ENCODE measurements around the gene RPH3AL.

Gene RPH3AL

GRCh38 chr17:304461-304860 lies 48.1 kb downstream of the RPH3AL start:
- Histone ChIP-seq H3K4me1 (ENCODE audit: control insufficient read depth in 2 of 2, insufficient read depth in 1 of 2, low read depth in 1 of 2, low read length in 2 of 2) (peaks cover 23 to 28% of the 10 kb centered on the region in 2 donors), H3K9me3 (replicated peaks in 1 of 2; ENCODE audit: control insufficient read depth in 2 of 2, insufficient read depth in 1 of 2, low read depth in 1 of 2, low read length in 2 of 2) (no peaks in the 10 kb centered on the region), H3K9ac (ENCODE audit: low read depth, low read length, poor library complexity) (no peak overlapping the region), H2BK5ac (ENCODE audit: low read length) (no peak overlapping the region), H2AK5ac (ENCODE audit: low read depth, low read length) (no peak overlapping the region), H3K79me1 (ENCODE audit: low read depth, low read length) (no peaks in the 10 kb centered on the region), H3K4me2 (ENCODE audit: insufficient read depth, low read length, poor library complexity, severe bottlenecking) (no peak overlapping the region), H3K4ac (ENCODE audit: low read length) (no peak overlapping the region), H3K23ac (ENCODE audit: low read depth, low read length, poor library complexity) (no peak overlapping the region), H3K18ac (ENCODE audit: low read length) (peak overlapping the region; percentile 86), H4K91ac (ENCODE audit: low read depth, low read length, poor library complexity) (no peak overlapping the region), H4K8ac (ENCODE audit: low read depth, low read length) (no peak overlapping the region), H2BK120ac (ENCODE audit: low read depth, low read length) (no peak overlapping the region), H3K36me3 (replicated peaks in 1 of 2; ENCODE audit: control insufficient read depth in 2 of 2, insufficient read depth in 2 of 2, low read length in 2 of 2) (no peaks in the 10 kb centered on the region), H3K4me3 (ENCODE audit: low read length in 2 of 2) (no peak overlapping the region), H3K14ac (ENCODE audit: low read length) (no peak overlapping the region), H2AFZ (ENCODE audit: low read length) (peak overlapping the region; percentile 54), H2BK15ac (ENCODE audit: low read length) (peak overlapping the region; percentile 11), H3K27ac (replicated peaks; ENCODE audit: low read length) (peak overlapping the region; percentile 32), H2BK12ac (ENCODE audit: low read length) (no peak overlapping the region), H3K27me3 (ENCODE audit: control insufficient read depth in 3 of 3, insufficient read depth in 3 of 3, low read depth in 1 of 3, low read length in 3 of 3) (no peaks in the 10 kb centered on the region)
- no CpG with 5 or more reads among the region's 10 CpGs for WGBS, 2 donors (ENCODE audit: extremely low coverage in 2 of 2, insufficient read length in 2 of 2, insufficient replicate concordance in 1 of 2)
- DNase-seq (ENCODE audit: low spot score): peak; percentile 44

DNA sequence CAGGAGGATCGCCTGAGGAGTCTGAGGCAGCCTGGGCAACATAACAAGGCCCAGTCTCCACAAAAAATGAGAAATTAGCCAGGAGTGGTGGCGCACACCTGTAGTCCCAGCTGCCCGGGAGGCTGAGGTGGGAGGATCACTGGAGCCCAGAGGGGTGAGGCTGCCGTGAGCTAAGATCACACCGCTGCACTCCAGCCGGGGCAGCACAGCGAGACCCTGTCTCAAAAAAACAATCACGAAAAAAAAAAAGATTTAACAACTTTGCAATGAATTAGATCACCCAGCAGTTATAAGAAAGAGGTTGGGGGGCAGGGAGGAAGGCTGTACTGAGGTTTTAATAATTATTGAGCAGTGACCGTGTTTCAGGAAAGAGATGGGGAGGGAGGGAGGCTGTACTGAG lies 49.4 kb downstream of the RPH3AL start:
- Histone ChIP-seq H3K4me2 (ENCODE audit: insufficient read depth, low read length, poor library complexity, severe bottlenecking) (no peak overlapping the region), H3K36me3 (replicated peaks in 1 of 2; ENCODE audit: control insufficient read depth in 2 of 2, insufficient read depth in 2 of 2, low read length in 2 of 2) (no peaks in the 10 kb centered on the region), H3K79me1 (ENCODE audit: low read depth, low read length) (no peaks in the 10 kb centered on the region), H3K27me3 (ENCODE audit: control insufficient read depth in 3 of 3, insufficient read depth in 3 of 3, low read depth in 1 of 3, low read length in 3 of 3) (no peaks in the 10 kb centered on the region), H3K27ac (replicated peaks; ENCODE audit: low read length) (no peak overlapping the region), H4K8ac (ENCODE audit: low read depth, low read length) (no peak overlapping the region), H3K14ac (ENCODE audit: low read length) (no peak overlapping the region), H2AFZ (ENCODE audit: low read length) (no peak overlapping the region), H3K4ac (ENCODE audit: low read length) (no peak overlapping the region), H3K18ac (ENCODE audit: low read length) (no peak overlapping the region), H3K9me3 (replicated peaks in 1 of 2; ENCODE audit: control insufficient read depth in 2 of 2, insufficient read depth in 1 of 2, low read depth in 1 of 2, low read length in 2 of 2) (no peaks in the 10 kb centered on the region), H2BK15ac (ENCODE audit: low read length) (no peak overlapping the region), H3K4me3 (ENCODE audit: low read length in 2 of 2) (no peak overlapping the region), H3K23ac (ENCODE audit: low read depth, low read length, poor library complexity) (no peak overlapping the region), H3K4me1 (ENCODE audit: control insufficient read depth in 2 of 2, insufficient read depth in 1 of 2, low read depth in 1 of 2, low read length in 2 of 2) (peaks cover 17 to 19% of the 10 kb centered on the region in 2 donors), H4K91ac (ENCODE audit: low read depth, low read length, poor library complexity) (no peak overlapping the region), H2BK5ac (ENCODE audit: low read length) (no peak overlapping the region), H2BK12ac (ENCODE audit: low read length) (no peak overlapping the region), H2AK5ac (ENCODE audit: low read depth, low read length) (no peak overlapping the region), H3K9ac (ENCODE audit: low read depth, low read length, poor library complexity) (no peak overlapping the region), H2BK120ac (ENCODE audit: low read depth, low read length) (no peak overlapping the region)
- no CpG with 5 or more reads among the region's 9 CpGs for WGBS, 2 donors (ENCODE audit: extremely low coverage in 2 of 2, insufficient read length in 2 of 2, insufficient replicate concordance in 1 of 2)
- no peak for DNase-seq (ENCODE audit: low spot score)

DNA sequence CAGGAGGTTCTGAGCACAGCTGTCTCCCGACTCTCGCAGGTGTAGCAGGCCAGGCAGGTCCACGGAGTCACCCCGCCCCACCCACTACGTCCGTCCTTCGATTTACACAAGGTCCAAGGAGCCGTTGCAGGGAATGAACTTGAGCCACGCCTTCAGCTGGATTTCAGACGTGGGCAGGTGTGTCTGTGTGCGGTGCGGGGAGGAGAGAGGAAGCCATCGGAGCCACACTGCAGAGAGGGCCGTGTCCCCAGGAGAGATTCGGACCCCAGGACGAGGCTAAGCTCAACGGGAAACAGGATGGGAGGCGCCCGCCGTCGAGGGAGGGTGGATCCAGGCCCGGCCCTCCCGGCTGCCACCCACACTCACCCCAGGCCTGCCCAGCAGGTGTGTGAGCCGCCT lies 50.3 kb downstream of the RPH3AL start:
- Histone ChIP-seq H3K4me3 (ENCODE audit: low read length in 2 of 2) (no peak overlapping the region), H2AK5ac (ENCODE audit: low read depth, low read length) (peak overlapping the region; percentile 12), H3K18ac (ENCODE audit: low read length) (no peak overlapping the region), H3K4ac (ENCODE audit: low read length) (no peak overlapping the region), H3K79me1 (ENCODE audit: low read depth, low read length) (no peaks in the 10 kb centered on the region), H3K27ac (replicated peaks; ENCODE audit: low read length) (no peak overlapping the region), H2BK15ac (ENCODE audit: low read length) (no peak overlapping the region), H2BK120ac (ENCODE audit: low read depth, low read length) (no peak overlapping the region), H2AFZ (ENCODE audit: low read length) (no peak overlapping the region), H2BK5ac (ENCODE audit: low read length) (no peak overlapping the region), H2BK12ac (ENCODE audit: low read length) (no peak overlapping the region), H3K9ac (ENCODE audit: low read depth, low read length, poor library complexity) (no peak overlapping the region), H3K27me3 (ENCODE audit: control insufficient read depth in 3 of 3, insufficient read depth in 3 of 3, low read depth in 1 of 3, low read length in 3 of 3) (no peaks in the 10 kb centered on the region), H3K4me1 (ENCODE audit: control insufficient read depth in 2 of 2, insufficient read depth in 1 of 2, low read depth in 1 of 2, low read length in 2 of 2) (peaks cover 11% of the 10 kb centered on the region in 2 donors), H3K4me2 (ENCODE audit: insufficient read depth, low read length, poor library complexity, severe bottlenecking) (no peak overlapping the region), H3K9me3 (replicated peaks in 1 of 2; ENCODE audit: control insufficient read depth in 2 of 2, insufficient read depth in 1 of 2, low read depth in 1 of 2, low read length in 2 of 2) (no peaks in the 10 kb centered on the region), H4K91ac (ENCODE audit: low read depth, low read length, poor library complexity) (no peak overlapping the region), H4K8ac (ENCODE audit: low read depth, low read length) (no peak overlapping the region), H3K14ac (ENCODE audit: low read length) (no peak overlapping the region), H3K23ac (ENCODE audit: low read depth, low read length, poor library complexity) (peak overlapping the region; percentile 8), H3K36me3 (replicated peaks in 1 of 2; ENCODE audit: control insufficient read depth in 2 of 2, insufficient read depth in 2 of 2, low read length in 2 of 2) (no peaks in the 10 kb centered on the region)
- WGBS, 2 donors (ENCODE audit: extremely low coverage in 2 of 2, insufficient read length in 2 of 2, insufficient replicate concordance in 1 of 2): no CpG with 5 or more reads among the region's 24 CpGs
- no peak for DNase-seq (ENCODE audit: low spot score)

DNA sequence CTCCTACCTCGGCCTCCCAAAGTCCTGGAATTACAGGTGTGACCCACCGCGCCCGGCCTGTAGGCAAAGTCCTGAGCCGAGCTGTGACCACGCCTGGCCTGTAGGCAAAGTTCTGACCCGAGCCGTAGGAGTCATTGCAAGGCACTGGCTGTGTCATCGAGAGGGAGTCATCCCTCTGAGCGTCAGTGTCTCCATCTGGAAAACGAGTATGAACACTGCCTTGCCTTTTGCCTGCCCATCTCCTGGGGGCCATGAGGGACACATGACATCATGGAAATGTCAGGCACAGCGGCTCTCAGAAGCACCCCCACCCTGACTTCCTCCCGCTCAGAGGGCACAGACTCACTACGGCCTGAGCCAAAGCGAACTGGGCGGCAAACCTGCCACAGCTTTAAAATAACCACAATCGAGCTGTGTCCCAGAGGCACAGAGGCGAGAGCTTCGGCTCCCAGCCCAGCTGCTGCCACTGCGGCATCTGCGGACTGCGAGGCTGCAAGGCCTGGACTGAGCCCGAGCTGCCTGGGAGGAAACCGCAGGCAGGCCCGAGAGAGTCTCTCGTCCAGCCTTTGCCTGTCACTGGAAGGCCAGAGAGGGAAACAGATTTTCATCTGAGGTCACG lies 50.8 kb downstream of the RPH3AL start:
- no peak overlapping the region for H3K9ac ChIP-seq (ENCODE audit: low read depth, low read length, poor library complexity)
- peak overlapping the region; percentile 20 for H3K18ac ChIP-seq (ENCODE audit: low read length)
- peak overlapping the region; percentile 42 for H3K4ac ChIP-seq (ENCODE audit: low read length)
- no peak for DNase-seq (ENCODE audit: low spot score)
- peaks cover 9 to 10% of the 10 kb centered on the region in 2 donors for H3K4me1 ChIP-seq (ENCODE audit: control insufficient read depth in 2 of 2, insufficient read depth in 1 of 2, low read depth in 1 of 2, low read length in 2 of 2)
- no peak overlapping the region for H4K8ac ChIP-seq (ENCODE audit: low read depth, low read length)
- no peaks in the 10 kb centered on the region for H3K9me3 ChIP-seq (replicated peaks in 1 of 2; ENCODE audit: control insufficient read depth in 2 of 2, insufficient read depth in 1 of 2, low read depth in 1 of 2, low read length in 2 of 2)
- H2AFZ ChIP-seq (ENCODE audit: low read length): no peak overlapping the region
- no CpG with 5 or more reads among the region's 27 CpGs for WGBS, 2 donors (ENCODE audit: extremely low coverage in 2 of 2, insufficient read length in 2 of 2, insufficient replicate concordance in 1 of 2)
- H3K23ac ChIP-seq (ENCODE audit: low read depth, low read length, poor library complexity): peak overlapping the region; percentile 8
- no peaks in the 10 kb centered on the region for H3K36me3 ChIP-seq (replicated peaks in 1 of 2; ENCODE audit: control insufficient read depth in 2 of 2, insufficient read depth in 2 of 2, low read length in 2 of 2)
- no peak overlapping the region for H2BK120ac ChIP-seq (ENCODE audit: low read depth, low read length)
- H2BK5ac ChIP-seq (ENCODE audit: low read length): no peak overlapping the region
- H4K91ac ChIP-seq (ENCODE audit: low read depth, low read length, poor library complexity): no peak overlapping the region
- H3K27me3 ChIP-seq (ENCODE audit: control insufficient read depth in 3 of 3, insufficient read depth in 3 of 3, low read depth in 1 of 3, low read length in 3 of 3): no peaks in the 10 kb centered on the region
- H3K14ac ChIP-seq (ENCODE audit: low read length): no peak overlapping the region
- no peak overlapping the region for H3K27ac ChIP-seq (replicated peaks; ENCODE audit: low read length)
- no peak overlapping the region for H3K4me3 ChIP-seq (ENCODE audit: low read length in 2 of 2)
- peak overlapping the region; percentile 12 for H2AK5ac ChIP-seq (ENCODE audit: low read depth, low read length)
- H3K79me1 ChIP-seq (ENCODE audit: low read depth, low read length): no peaks in the 10 kb centered on the region
- no peak overlapping the region for H2BK12ac ChIP-seq (ENCODE audit: low read length)
- no peak overlapping the region for H3K4me2 ChIP-seq (ENCODE audit: insufficient read depth, low read length, poor library complexity, severe bottlenecking)
- no peak overlapping the region for H2BK15ac ChIP-seq (ENCODE audit: low read length)
